Stimulated activated CD4-positive, alpha-beta T cell treated with anti-CD3 and anti-CD28 coated beads, Interleukin-2, amount 100 ng/mL, for 24 hours (primary cell): ENCODE results near the gene HMOX2.

Experiments used
- DNase-seq, 2 donors: peaks; one replicate each; pipeline ENCODE4 v3.0.0-alpha.2; 2020

The HMOX2 gene

GRCh38 chr16:4525634-4526277, 49.6 kb downstream of the HMOX2 start:
- DNase-seq = no peak

DNA sequence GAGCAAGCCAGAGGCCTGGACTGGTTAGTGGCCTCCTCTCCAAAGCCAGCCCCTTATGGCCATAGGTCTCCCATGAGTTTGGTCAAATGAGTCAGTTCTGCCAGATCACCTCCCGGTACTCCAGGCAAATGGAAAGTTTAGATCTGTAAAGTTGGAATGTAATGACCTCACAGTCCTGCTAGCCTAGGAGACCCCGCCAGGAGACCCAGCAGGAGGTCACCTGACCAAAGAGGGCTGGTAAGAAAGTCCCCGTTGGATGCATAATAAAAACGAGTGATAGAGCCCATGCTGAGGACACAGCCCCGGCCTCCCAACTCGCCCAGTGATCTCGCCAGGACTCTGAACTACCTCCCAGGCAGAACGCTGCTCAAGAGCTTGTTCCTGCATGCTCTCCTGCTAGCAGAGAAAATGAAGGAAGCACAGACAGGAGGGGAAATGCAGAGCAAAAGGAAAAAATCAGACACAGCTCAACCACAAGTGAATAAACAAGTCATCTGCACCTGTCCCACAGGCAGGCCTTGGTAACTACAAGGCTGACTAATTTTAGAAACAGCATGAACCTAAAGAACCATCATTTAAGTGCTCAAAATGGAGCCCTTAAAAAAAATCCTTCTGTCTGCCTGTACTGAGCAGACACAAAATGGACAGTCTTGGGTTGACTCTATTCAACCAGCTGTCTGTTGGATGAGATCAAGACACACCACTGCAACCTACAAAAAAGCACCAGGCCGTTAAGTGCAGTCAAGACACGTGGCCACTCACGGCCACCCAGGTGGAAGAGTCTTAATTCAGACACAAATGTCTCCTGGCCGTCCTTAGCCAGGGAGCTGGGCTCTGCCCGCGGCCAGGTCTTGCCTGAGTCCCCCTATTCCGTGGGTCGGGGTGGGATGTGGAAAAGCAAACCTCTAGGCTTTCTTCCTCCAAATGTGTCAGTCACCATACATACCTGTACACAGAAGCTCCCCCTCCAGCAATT, 53.2 kb downstream of the HMOX2 start:
- no peak for DNase-seq

DNA sequence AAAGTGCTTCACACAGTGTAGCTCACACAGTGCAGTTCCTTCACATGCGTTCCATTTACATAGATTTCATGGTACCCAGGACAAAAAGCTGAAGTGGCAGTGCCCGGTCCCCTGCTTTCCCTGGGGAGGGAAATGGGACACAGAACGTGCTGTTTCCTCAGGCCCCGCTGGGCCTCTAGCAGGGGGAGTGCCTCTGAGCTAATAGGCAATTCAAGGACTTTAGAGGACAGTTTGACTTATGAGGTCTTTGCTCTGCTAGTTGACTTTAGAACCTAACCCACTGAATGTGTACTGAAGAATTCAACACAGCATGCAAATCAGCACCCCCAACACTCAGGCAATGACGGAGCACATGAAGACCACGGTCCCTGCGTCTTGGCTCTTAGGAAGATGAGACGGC, 55.6 kb downstream of the HMOX2 start:
- no peak for DNase-seq

DNA sequence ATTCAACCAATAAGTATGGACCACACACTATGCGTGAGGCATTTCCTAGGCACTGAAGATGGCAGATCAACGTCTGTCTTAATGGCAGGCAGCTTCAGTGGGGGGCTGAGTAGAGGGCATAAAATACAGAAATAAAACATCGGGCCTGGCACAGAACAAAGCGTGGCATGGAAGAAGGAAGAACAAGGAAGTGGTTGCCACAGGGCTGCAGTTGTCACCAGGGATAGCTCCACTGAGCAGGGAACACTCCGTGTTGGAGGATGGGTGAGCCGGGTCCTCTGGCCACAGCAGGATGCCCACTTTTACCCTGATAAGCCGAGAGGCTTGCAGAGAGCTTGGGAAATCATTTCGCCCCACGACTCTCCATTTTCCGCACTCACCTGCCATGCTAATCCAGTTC, 56.0 kb downstream of the HMOX2 start:
- DNase-seq = no peak

GRCh38 chr16:4533490-4533889, 57.3 kb downstream of the HMOX2 start:
- no peak for DNase-seq

DNA sequence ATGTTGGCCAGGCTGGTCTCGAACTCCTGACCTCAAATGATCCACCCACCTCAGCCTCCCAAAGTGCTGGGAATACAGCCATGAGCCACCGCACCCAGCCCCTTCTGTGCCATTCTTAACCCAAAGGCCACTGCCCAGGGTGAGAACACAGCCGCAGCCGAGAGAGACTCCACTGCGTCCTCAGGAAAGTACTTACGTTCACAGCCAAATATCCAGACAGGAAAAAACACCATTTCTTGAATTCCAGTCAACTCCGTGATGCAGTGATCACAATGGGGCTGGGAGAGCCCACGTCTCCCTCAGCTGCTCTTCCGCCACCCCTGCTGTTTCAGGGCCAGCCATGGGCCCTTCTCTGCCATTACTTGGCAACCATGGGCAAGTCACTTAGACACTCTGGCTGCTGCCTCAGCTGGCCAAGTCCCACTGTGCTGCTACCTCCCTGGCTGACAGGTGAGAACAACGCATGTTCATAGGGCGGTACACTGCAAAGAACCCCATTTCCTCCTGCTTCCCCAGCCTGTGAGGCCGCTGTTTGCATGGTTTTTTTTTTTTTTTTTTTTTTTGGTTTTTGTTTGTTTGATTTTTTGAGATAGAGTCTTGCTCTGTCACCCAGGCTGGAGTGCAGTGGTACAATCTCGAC, 58.1 kb downstream of the HMOX2 start:
- no peak for DNase-seq

GRCh38 chr16:4535627-4536108, 59.5 kb downstream of the HMOX2 start:
- DNase-seq = peak; percentile 41 to 50

DNA sequence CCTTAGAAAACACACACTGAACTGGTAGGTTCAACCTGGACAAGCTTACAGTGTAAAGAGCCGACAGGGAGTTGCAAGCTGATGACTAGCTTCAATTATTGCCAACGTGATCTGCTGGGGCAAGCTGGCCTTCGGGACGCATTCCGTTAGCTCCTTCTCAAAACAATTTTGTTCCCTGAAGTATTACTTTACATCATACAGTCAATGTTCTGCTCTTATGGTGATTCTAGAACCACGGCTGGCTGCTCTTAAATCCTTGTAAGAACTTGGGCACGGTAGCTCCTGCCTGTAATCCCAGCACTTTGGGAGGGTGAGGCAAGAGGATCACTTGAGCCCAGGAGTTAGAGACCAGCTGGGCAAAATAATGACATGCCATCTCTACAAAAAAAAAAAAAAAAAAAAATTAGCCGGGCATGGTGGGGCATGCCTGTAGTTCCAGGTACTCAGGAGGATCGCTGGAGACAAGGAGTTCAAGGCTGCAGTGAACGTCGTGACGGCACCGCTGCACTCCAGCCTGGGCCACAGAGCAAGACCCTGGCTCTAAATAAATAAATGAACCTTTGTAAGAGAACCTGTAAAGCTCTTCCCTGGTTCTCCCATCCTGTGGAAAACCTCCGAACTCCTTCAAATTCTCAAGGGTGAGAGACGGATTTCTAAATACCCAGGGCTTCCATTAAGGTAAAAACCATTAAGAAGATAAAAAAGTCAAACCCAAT, 60.4 kb downstream of the HMOX2 start:
- DNase-seq = no peak

- DNase-seq = no peak
Measured at GRCh38 chr16:4537376-4538343, 61.5 kb downstream of the HMOX2 start.

DNA sequence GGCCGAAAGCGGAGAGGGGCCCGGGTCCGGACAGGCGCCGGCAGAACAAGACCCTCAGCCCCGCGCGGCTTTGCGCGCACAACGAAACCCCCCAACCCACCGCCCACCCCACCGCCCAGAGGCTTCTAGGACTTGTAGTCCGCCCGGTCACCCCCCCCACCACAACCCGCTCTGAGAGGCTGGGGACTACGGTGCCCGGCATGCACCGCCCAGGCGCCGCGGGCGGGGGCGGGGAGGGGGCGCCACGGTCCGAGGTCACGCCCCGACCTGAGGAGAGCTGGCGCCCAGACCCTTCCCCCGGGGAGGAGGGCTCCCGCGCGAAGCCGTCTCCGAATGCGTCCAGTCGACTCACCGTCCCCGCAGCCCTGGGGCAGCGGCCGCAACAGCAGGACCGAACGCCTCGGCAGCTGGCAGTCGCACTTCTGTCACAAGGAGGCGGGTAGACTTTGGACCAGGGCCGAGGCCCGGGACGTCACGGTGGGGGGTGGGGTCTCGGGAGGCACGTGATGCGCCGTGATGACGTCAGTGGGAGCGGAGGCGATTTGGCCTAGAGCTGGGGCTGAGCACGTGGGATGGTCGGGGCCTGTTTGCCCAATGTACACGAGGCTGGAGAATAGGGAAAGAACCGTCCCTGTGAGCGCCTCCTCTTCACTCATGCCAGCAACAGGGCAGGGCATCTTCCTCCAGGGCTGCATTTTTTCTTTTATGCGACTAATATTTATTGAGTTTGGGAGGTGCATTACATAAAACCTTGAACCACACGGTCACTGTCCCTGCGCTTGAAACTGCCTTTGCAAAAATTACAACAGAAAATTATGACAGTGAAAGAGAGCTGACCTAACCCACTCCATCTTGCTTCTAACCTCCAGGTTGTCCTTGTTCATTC, 62.4 kb downstream of the HMOX2 start, which contains the start of gene CDIP1:
Gene CDIP1 (minus strand): TSS at position 424 of the 886 bp plus-strand sequence. CDS start 24,643 bp downstream, outside the sequence.
- DNase-seq = peak; percentile 96 to 98

GRCh38 chr16:4539716-4540284, 63.6 kb downstream of the HMOX2 start:
- DNase-seq = no peak

GRCh38 chr16:4544473-4544872, 68.3 kb downstream of the HMOX2 start:
- DNase-seq = no peak

GRCh38 chr16:4548124-4548523, 71.9 kb downstream of the HMOX2 start:
- DNase-seq = no peak

DNA sequence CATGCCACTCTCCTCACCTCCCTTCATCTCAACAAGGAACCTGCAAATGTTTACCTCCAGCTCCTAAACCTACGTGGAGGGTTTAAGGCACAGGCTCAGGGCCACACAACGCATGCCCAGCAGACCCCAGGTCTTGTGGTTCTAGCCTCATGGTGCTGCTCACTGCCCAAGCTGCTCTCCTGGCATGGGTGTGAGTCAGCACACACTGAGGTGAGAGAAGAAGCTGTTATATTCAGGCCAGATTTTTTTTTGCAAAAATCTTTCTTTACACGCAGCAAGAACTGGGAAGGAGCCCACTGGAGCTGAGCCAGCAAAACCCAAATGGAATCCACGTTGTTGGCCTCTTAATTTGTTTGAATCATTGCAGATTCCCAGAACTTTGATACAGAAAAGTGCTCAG, 74.4 kb downstream of the HMOX2 start:
- DNase-seq = no peak

GRCh38 chr16:4552541-4552940, 76.3 kb downstream of the HMOX2 start:
- DNase-seq = no peak

DNA sequence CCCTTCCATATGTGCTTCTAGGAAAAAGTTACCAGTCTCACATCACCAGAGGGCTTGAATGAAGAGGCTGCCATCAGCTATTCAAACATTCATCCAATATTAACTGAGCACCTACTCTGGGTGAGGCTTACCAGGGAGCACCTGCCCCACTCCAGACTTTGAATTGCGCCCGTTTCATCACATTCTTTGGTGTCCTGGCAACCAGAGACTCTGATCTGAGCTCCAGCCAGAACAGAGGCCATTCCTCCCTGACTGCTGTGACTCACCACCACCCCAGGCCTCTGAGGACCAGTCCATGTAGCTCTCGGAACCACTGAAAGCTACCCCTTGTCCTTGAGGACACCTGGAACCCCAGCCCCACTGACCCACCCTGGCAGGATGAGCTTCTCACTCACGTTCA, 79.9 kb downstream of the HMOX2 start, which contains the start of gene C16orf96:
Gene C16orf96 (plus strand): TSS at position 229 of the 400 bp plus-strand sequence. CDS start 150 bp downstream, at position 379.
- DNase-seq = no peak

GRCh38 chr16:4556580-4556979, 80.4 kb downstream of the HMOX2 start:
- DNase-seq = no peak

DNA sequence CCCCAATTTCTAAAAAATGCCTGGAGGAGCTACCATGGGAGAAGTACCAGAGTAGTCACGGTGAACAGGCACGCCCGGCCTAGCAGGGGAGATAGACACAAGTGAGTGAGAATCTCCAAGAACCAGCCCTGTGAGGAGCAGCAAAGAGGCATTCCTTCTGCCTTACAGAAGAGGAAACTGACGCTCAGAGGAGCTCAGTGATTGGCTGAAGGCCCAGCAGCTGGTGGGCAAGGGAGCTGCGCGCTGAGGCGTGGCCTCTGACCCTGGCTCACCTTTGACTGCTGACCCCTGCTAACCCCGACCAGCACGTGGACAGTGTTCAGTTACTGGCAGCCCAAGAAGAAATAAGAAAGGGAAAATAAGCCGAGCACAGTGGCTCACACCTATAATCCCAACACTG, 81.8 kb downstream of the HMOX2 start:
- DNase-seq = no peak
